Transverse colon (tissue), 4 donors: Measurements from ENCODE around the gene CCR3. TPM values are rescaled to one million over a fixed set of nuclear protein-coding genes. Genes with fewer than 3 reads are reported as not detected.
A peak's percentile ranks its signal among the peaks of the same experiment; 100 is the strongest.
"Not testable (repeated sequence)": the region's sequence is repeated elsewhere in the genome, so short reads cannot be mapped to it uniquely, and the experiment has no call there.

Experiments used
- DNase-seq: peaks from one replicate; pipeline ENCODE4 v3.0.0-alpha.2; 2019
- H3K27ac ChIP-seq, 4 donors: fragments of 200-600 bp; sonication (generic); 2 replicates each; pipeline ENCODE4 v1.5.1; 2016 to 2018; ENCODE audit warnings: inconsistent platforms in 4 of 4
- H3K27me3 ChIP-seq: fragments of 200-600 bp; sonication (generic); 2 replicates; pipeline ENCODE4 v1.5.1; 2017; ENCODE audit warnings: inconsistent platforms
- H3K36me3 ChIP-seq, 4 donors: fragments of 200-600 bp; sonication (generic); 2 replicates each; pipeline ENCODE4 v1.5.1; 2017 to 2019; ENCODE audit warnings: inconsistent platforms in 4 of 4
- H3K4me1 ChIP-seq, 4 donors: fragments of 200-600 bp; sonication (generic); 2 replicates each; pipeline ENCODE4 v1.5.1; 2017 to 2020; ENCODE audit warnings: inconsistent platforms in 4 of 4
- H3K4me3 ChIP-seq, 4 donors: fragments of 200-600 bp; sonication (generic); 1 replicate in 1 of 4; 2 replicates in 3 of 4; pipeline versions ENCODE4 v1.5.1 to v1.6.1; 2017 to 2019; ENCODE audit warnings: inconsistent platforms in 4 of 4
- H3K9me3 ChIP-seq, 2 donors: fragments of 200-600 bp; sonication (generic); 2 replicates each; pipeline ENCODE4 v1.5.1; 2017 to 2019; ENCODE audit warnings: inconsistent platforms in 2 of 2
- CTCF ChIP-seq, 5 experiments: fragments of 200-600 bp in 3 of 5; fragments of 450-650 bp in 2 of 5; sonication (generic) in 3 of 5; IDR thresholded peaks; 1 replicate in 2 of 5; 2 replicates in 3 of 5; pipeline ENCODE4 v1.5.1; 2016 to 2017; ENCODE audit warnings: antibody characterized with exemption in 5 of 5, inconsistent platforms in 3 of 5, mild to moderate bottlenecking in 2 of 5, moderate library complexity in 1 of 5
- EP300 ChIP-seq: sonication (generic); formaldehyde crosslinking; IDR thresholded peaks from one replicate; pipeline ENCODE4 v1.6.1; 2017; ENCODE audit warnings: antibody characterized with exemption, low read depth
- POLR2A ChIP-seq: fragments of 450-650 bp; IDR thresholded peaks from one replicate; pipeline ENCODE4 v1.6.1; 2016; ENCODE audit warnings: antibody characterized with exemption, mild to moderate bottlenecking, moderate library complexity
- POLR2AphosphoS5 ChIP-seq, 3 donors: sonication (generic); formaldehyde crosslinking; IDR thresholded peaks; one replicate each; pipeline ENCODE4 v1.6.1; 2016; ENCODE audit warnings: antibody characterized with exemption in 3 of 3
- WGBS, 2 donors: methylation state at CpG; one replicate each; pipeline ENCODE4 v1.1.5; 2018; ENCODE audit warnings: low coverage in 1 of 2; 5-methylcytosine and 5-hydroxymethylcytosine counted together
- in situ Hi-C, 4 donors: fragments of 200-750 bp; cut with MboI; loops; one replicate each; pipeline versions ENCODE4 v1.15.0 to v1.15.1; 2017; ENCODE audit warnings: low sequenced_read_pairs in 3 of 4, low pct_ligation_motif_present in 1 of 4, low pct_unique_long_range_greater_than_20kb in 1 of 4
- intact Hi-C: fragments of 100-400 bp; cut with DNase I; formaldehyde crosslinking; loops from one replicate; pipeline ENCODE4 v1.15.1; 2023; ENCODE audit warnings: low total_unique reads
- total RNA-seq, 4 donors: library from RNA; depleted of rRNA; stranded (reverse); fragments of >200 nt; gene quantifications; one replicate each; pipeline ENCODE4 v1.1.0, GENCODE V29; 2016

Gene CCR3
- total RNA-seq, 4 donors from 2014 or later, result not detected

- no peak overlapping the region for H3K4me3 ChIP-seq
- no peaks in the 10 kb centered on the region for H3K36me3 ChIP-seq
- no peaks in the 10 kb centered on the region for H3K27me3 ChIP-seq
- DNase-seq, result no peak
- no peaks in the 10 kb centered on the region for H3K9me3 ChIP-seq
- in situ Hi-C loops, result loop anchor here in 2 of 4 donors (25.0 kb wide), 2 partner anchors 116 to 266 kb away; partner anchors contain the start of gene CXCR6 (in 2 of the 2)
- intact Hi-C loops, result no loop called here
- no peaks in the 10 kb centered on the region for H3K4me1 ChIP-seq
- H3K27ac ChIP-seq, result no peak overlapping the region
- 95% methylated on average over 11 to 12 of the region's 12 CpGs for WGBS, 2 donors
- TF ChIP-seq POLR2AphosphoS5 (IDR thresholded peaks at IDR 0.05) (no peak), EP300 (no peak), POLR2A (no peak), CTCF (IDR thresholded peaks at IDR 0.05) (no peak)
Measured at GRCh38 chr3:46203681-46204080, 38.6 kb upstream of the CCR3 start.

GRCh38 chr3:46205286-46205960, 36.8 kb upstream of the CCR3 start:
- in situ Hi-C loops, result loop anchor here in 2 of 4 donors (25.0 kb wide), 2 partner anchors 118 to 268 kb away; partner anchors contain the start of gene CXCR6 (in 2 of the 2)
- Histone ChIP-seq H3K4me3 (no peak overlapping the region), H3K36me3 (no peaks in the 10 kb centered on the region), H3K9me3 (no peaks in the 10 kb centered on the region), H3K27ac (no peak overlapping the region), H3K27me3 (no peaks in the 10 kb centered on the region), H3K4me1 (no peaks in the 10 kb centered on the region)
- WGBS, 2 donors, result 60% methylated on average over 2 of the region's 2 CpGs
- DNase-seq, result no peak
- intact Hi-C loops, result no loop called here
- TF ChIP-seq POLR2AphosphoS5 (IDR thresholded peaks at IDR 0.05), result no peak
- no peak for TF ChIP-seq CTCF (IDR thresholded peaks at IDR 0.05)
- TF ChIP-seq EP300, result no peak
- no peak for TF ChIP-seq POLR2A

GRCh38 chr3:46206282-46207015, 35.8 kb upstream of the CCR3 start:
- WGBS, 2 donors, result 82 to 100% methylated on average over 1 to 6 of the region's 6 CpGs
- Histone ChIP-seq H3K27ac (peak overlapping the region in 3 of 4 donors; percentile 17 to 26 (median 19)), H3K27me3 (no peaks in the 10 kb centered on the region), H3K9me3 (no peaks in the 10 kb centered on the region), H3K4me3 (peak overlapping the region in 1 of 4 donors; percentile 33), H3K4me1 (no peaks in the 10 kb centered on the region), H3K36me3 (no peaks in the 10 kb centered on the region)
- TF ChIP-seq POLR2A (no peak), CTCF (IDR thresholded peaks at IDR 0.05) (no peak), POLR2AphosphoS5 (IDR thresholded peaks at IDR 0.05) (no peak), EP300 (no peak)
- intact Hi-C loops, result no loop called here
- in situ Hi-C loops, result loop anchor here in 2 of 4 donors (25.0 kb wide), 2 partner anchors 119 to 269 kb away; partner anchors contain the start of gene CXCR6 (in 2 of the 2)
- no peak for DNase-seq

GRCh38 chr3:46207514-46207913, 34.7 kb upstream of the CCR3 start:
- in situ Hi-C loops, result loop anchor here in 2 of 4 donors (25.0 kb wide), 2 partner anchors 120 to 270 kb away; partner anchors contain the start of gene CXCR6 (in 2 of the 2)
- H3K9me3 ChIP-seq, DNase-seq, H3K27me3 ChIP-seq, H3K36me3 ChIP-seq, H3K4me1 ChIP-seq, intact Hi-C loops: not testable (repeated sequence)
- Histone ChIP-seq H3K27ac (peak overlapping the region; percentile 17 to 59 (median 38)), H3K4me3 (peak overlapping the region in 1 of 4 donors; percentile 33)
- 85 to 87% methylated on average over 6 of the region's 6 CpGs for WGBS, 2 donors
